ENCODE results near the gene RFX5.
"Not testable (repeated sequence)": the region's sequence is repeated elsewhere in the genome, so short reads cannot be mapped to it uniquely, and the experiment has no call there.

Gene RFX5

DNA sequence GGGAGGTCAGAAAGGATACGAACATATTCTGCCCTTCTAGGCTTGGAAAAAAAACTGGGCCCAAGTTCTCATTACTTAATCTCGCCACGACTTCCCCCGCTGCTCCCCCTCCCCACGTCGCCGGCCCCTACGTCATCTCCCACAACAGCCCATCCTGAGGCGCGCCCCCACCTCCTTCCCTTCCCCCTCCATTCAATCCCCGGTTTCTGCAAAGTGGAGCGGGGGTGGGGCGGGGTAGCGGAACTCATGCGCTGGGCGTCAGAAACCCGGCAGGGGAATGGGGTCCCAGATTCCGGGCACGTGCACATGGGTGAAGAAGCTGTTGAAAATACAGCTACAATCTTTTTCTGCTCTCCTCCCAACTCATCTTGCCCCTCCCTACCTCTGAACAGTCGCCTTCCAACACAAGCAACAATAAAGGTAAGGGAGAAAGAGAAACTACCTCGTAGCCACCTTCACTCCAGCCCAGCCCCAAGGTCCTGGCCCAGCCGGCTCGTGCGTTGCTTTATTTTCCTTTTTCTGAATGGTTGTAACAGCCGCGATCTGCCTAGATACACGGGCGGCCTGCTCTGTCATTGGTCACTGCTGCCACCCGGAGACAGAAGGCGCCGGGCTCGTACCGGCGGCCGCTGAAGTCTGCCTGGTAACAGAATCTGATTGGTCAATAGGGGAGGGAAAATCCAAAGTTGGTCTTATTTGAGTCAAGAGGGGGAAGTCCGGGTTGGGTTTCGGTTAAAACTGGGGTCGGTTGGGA is at the start of gene RFX5:
TSS of gene RFX5 (minus strand) at position 484 of the 754 bp plus-strand sequence. CDS start 932 bp downstream, outside the sequence.
- DNase-seq (ENCODE audit: low spot score), result peak; percentile 97

DNA sequence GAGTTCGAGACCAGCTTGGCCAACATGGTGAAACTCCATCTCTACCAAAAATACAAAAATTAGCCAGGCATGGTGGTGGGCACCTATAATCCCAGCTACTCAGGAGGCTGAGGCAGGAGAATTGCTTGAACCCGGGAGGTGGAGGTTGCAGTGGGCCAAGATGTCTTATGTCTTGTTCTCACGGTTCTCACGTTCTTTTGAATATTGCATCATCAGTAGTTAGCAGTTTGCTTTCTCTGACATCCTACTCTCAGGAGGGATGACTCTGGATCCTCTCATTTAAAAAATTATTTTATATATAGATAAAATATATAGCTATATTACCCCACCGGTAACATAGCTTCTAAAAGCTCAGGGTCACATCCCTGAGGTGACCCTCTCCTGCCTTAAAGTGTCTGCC is 49.2 kb upstream of the RFX5 start:
- DNase-seq (ENCODE audit: low spot score), result not testable (repeated sequence)

DNA sequence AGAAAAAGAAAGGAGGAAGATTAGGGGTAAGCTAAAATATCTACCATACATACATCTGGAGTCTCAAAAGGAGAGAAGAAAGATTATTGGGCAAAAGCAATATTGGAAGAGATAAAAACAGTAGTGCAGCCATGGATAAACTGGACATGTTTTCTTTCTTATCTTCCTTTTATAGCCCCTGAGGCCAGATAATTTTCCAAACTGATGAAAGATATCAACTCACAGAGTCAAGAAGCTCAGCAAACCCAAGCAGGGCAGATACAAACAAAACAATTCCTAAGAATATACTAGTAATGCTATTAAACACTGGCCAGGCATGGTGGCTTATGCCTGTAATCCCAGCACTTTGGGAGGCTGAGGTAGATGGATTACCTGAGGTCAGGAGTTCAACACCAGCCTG is 46.5 kb upstream of the RFX5 start:
- DNase-seq (ENCODE audit: low spot score), result no peak

DNA sequence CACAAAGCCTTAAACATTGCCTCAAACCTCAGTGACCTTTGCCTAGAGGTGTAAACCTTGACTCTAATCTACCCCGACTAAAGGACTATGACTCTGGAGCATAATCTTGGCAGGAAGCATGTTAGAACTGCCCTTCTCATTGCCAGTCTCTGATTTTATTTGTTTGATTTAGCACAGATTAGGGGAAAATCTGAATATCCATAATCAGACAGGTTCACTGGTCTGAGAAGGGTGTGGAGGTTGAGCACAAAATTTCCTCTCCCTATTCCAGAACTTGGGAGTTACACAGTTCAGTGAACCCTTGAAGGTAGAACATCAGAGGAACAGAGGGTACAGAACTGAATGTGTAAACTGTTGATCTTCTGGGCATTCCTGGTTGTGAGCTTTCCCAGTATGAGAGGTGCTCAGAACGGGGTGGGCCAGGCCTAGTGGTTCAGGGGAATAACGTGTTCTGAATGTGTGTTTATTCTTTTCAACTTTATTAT is 44.1 kb upstream of the RFX5 start:
- no peak for DNase-seq (ENCODE audit: low spot score)

DNA sequence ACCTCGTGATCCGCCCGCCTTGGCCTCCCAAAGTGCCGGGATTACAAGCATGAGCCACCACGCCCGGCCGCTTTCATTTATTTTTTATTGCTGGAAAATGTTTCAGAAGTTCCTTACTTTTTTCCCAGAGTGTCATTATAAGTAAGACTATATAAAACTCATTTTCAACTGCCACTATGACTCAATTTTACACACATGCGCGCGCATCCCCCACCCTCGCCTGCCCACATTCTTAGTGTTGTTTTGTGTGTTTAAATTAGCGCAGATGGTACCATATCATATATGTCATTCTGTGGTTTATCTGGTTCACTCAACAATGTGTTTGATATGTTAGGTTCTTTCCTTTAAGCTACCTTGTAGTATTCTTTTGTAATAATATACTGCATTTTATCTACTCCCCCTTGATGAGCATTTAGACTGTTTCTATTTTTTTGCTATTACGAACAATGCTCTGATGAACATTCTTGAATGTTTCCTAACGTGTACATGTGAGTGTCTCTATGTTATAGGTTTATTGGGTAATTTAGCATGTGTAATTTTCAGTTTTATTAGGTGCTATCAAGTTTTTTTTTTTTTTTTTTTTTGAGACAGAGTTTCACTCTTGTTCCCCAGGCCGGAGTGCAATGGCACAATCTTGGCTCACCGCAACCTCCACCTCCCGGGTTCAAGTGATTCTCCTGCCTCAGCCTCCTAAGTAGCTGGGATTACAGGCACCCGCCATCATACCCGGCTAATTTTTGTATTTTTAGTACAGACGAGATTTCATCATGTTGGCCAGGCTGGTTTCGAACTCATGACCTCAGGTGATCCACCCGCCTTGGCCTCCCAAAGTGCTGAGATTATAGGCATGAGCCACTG is 43.4 kb upstream of the RFX5 start:
- DNase-seq (ENCODE audit: low spot score), result not testable (repeated sequence)

DNA sequence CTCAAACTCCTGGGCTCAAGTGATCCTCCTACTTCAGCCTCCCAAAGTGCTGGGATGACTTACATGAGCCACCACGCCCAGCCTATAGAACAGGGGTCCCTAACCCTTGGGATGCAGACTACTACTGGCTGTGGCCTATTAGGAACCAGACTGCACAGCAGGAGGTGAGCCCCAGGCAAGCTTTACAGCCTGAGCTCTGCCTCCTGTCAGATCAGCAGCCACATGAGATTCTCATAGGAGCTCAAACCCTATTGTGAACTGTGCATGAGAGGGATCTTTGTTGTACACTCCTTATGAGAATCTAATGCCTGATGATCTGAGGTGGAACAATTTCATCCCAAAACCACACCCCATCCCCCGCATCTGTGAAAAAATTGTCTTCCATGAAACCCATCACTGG is 39.0 kb upstream of the RFX5 start:
- no peak for DNase-seq (ENCODE audit: low spot score)

DNA sequence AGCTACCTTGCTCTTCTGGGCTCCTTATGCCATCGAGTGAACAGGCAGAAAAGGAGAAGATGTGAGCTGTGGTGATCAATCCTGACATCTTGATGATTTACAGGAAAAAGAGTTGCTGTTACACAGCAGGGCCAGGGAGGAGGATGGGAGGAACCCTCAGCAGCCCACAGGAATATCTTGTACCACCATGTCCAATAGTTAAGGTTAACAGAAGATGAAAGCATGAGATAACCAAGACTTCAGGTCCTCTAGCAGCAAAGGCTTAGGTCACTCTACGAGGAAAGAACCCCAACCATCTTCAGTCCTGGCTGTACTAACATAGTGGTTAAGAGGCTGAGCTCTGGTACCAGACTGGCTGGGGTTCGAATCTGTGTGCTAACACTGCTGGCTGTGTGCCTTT is 37.5 kb upstream of the RFX5 start:
- no peak for DNase-seq (ENCODE audit: low spot score)

DNA sequence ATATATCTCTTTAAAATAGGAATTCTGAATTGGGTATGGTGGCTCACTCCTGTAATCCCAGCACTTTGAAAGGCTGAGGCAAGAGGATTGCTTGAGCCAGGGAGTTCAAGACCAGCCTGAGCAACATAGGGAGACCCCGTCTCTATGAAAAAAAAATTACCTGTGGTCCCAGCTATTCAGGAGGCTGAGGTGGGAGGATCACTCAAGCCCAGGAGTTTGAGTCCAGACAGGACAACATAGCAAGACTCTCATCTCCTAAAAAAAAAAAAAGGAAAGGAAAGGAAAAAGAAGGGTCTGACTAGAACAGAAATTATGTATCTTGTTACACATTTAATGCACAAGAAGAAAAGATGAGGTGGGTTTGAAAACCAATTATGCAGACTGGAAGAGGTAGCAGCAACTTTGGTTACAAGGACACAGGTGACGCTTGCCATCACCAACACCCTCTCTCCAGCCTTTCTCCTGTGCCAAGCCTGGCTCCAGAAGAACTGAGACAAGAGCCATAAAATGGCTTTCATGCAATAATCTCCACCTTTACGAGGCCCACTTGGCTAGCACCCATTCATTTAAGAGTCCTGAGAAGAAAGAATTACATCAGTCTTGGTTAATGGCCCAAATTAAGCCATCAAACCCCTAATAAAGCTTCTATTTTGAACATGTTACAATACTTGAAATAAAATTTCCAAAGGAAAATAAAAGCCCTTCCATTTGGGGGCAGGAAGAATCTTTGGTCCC is 30.3 kb upstream of the RFX5 start:
- DNase-seq (ENCODE audit: low spot score), result no peak

DNA sequence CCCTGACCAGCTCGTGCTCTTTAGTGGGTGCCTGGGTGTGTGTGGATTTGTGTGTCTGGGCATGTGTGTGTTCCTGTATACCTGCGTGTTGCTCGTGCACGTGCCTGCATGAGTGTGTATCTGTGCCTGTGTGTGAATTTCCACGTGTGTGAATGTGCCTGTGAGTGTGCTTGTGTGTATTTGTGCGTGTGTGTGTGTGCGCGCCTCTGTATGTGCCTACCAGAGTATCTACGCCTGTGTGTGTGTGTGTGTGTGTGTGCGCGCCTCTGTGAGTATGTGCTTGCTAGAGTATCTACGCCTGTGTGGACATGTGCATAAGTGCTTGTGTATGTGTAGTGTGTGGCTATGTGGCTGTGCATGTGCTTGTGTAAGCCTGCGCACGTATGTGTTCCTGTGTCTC is 26.1 kb upstream of the RFX5 start:
- no peak for DNase-seq (ENCODE audit: low spot score)

DNA sequence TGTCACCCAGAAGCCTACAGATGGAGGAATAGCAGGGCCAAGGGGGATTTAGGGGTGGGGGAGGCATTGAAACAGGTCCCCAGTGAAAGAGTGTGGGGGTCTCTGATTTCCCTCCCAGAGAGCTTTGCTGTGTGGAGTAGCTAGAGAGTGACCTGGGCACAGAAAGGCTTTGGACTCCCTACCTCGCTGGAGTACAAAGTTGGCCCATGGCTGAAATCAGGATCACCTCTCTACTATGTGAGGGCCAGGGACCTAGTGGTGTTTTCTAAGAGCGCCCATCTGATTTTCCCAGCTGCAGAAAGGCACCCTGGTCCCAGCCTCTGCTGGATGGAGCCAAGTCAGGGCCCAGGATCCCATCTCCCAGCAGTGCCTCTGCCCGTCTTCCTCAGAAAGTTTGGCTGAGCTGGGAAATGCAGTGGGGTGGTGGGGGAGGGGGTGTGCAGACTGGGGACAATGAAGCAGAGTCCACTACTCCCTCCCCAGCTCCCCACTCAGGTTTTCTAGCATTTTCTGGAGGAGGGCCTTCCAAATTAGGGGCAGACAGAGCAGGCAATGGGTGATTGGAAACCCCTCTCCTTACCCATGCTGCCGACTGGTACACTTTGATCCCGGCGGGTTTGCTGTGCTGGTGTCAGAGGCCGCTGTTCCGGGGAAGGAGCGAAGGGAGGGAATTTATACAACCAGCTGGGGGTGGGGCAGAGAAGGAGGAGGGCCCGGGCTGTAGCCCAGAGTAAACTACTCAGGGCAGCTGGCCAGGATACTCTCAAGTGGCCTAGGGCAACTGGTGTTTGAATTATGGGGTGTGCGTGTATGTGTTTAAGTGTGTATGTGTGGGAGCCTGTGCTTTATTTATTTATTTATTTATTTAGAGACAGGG is 25.2 kb upstream of the RFX5 start, which contains the start of gene SELENBP1:
TSS of gene SELENBP1 (minus strand) at position 648 of the 877 bp plus-strand sequence. CDS start at position 584, 64 bp downstream.
- DNase-seq (ENCODE audit: low spot score), result peak; percentile 29

DNA sequence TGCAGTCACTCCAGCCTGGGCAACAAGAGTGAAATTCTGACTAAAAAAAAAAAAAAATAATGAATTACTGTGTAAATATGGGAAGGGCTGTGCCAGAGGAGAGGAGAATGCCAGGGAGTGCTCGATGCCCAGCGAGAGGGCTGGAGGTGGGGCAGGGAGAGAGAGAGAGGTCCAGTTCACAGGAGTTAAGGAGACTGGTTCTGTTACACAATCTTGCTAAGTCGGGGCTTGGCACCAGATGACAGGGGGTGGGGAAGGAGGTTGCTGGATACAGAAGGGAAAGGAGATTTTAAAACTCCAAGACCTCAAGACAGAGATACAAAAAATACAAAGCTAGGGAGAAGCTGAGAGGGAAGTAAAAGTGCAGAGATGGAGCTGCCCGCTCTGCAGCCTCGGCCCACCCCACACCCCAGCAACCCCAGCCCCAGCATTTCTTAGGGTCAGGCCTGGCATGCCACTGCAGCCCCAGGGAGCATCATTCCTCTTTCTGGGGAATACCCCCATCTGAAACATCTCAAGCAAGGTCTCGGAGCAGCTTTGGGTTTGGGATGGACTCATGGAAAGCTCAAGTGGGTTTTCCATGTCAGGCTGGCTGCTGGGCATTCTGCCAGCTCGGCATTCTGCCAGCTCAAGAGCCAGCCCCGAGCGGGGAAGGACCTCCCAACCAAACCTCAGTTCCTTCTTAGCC is 24.5 kb upstream of the RFX5 start:
- DNase-seq (ENCODE audit: low spot score), result no peak

DNA sequence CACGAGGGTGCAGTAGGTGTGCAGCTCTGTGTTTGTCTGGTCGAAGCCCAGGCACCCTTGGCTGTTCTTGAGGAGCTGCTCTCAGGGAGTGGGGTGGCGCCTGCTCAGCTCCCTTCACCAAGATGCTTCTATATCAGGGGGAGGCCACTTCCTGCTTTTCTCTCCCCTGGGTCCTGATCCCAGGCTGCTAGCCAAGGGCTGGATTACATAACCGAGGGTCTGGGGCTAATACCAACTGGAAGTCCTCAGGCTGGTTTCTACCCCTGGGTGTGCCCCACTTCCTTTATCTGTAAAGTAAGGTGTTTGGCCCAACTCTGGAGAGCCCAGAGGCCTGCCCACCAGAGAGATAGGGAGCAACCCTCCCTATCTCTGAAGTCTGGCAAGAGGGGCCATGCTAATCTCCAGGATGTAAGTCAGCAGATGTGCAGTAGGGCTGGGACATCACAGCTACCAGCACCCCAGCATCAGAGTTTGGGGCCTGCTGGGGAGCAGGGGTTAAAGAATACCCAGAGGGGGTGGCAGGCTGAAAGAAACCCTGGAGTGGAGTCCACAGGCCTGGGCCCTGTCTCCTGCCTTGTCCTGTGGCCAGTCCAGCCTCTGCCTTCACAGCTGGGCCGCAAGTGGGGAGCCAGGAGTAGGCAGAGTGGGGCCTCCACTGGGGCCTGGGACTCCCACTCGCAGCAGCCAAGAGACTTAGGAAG is 23.3 kb upstream of the RFX5 start:
- no peak for DNase-seq (ENCODE audit: low spot score)

DNA sequence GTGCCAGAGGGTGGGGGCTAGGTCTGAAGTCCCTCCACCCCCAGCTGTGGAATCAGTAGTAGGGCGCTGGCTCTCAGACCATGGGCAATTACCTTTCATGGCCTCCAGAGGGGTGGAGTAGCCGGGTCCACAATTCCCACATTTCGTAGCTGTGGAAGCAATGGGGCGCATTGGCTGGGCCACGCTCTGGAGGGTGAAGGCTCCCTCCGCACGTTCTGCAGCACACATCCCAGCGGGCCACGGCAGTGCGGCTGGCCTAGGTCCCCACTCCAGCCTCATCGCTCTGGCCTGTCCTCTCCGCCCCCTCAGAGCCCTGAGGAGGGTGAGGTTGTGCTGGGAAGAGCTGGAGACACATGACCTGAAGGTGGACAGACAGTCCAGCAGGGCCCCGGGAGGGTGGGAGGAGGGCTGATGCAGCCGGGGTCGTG is 22.6 kb upstream of the RFX5 start:
- DNase-seq (ENCODE audit: low spot score), result no peak

DNA sequence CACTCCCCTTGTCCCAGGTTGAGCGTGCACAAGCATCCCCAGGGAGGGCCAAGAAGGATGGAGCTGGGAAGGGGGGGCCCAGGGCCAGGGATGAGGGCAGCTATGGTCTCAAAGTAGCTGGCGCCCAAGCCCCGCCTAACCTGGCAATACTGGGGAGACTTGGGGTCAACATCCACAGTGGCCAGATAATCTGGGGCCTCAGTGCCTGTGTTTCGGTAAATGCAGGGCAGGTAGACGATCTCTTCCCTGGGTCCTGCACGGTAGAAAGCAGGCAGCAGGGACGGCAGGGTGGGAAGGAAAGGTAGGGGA is 22.2 kb upstream of the RFX5 start:
- DNase-seq (ENCODE audit: low spot score), result no peak

DNA sequence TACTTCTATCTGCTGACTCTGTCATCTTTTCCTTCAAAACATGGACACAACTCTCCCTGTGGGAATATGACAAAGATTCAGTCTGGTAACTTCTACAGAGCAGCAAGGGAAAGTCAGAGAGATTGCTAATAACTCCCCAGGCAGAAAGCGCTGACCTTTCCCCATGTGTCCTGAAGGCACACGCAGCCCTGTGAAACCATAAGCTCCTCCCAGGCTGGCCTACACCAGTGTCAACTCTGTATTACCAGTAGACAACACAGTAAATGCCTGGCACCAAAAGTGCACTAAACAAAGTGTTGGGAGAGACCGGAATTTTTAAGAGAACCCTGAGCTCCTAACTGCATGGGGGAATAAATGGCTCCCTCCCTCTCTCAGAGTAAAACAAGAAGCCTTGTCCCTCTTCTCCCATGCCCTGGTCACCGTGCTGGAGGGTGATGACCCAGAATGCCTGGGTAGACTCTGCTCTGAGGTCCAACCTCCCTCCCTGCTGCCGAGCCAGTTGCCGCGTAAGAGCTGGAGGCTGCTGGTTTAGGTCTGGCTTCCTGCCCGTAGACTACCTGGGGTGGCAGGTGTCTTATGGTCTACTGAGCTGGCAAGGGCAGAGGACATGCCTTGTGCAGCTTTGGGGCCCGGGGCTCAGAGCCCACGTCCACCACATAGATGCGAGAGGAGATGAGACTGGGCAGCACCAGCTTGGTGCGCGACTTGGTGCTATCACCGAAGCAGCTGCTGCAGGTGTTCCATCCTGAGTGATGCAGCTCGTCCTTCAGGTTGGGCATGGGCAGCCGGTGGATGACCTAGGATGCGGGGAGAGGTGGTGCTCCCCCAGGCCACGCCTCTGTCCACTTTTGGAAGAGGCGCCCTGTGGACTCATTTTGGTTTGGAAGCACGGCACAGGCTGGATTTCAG is 21.6 kb upstream of the RFX5 start:
- DNase-seq (ENCODE audit: low spot score), result no peak

DNA sequence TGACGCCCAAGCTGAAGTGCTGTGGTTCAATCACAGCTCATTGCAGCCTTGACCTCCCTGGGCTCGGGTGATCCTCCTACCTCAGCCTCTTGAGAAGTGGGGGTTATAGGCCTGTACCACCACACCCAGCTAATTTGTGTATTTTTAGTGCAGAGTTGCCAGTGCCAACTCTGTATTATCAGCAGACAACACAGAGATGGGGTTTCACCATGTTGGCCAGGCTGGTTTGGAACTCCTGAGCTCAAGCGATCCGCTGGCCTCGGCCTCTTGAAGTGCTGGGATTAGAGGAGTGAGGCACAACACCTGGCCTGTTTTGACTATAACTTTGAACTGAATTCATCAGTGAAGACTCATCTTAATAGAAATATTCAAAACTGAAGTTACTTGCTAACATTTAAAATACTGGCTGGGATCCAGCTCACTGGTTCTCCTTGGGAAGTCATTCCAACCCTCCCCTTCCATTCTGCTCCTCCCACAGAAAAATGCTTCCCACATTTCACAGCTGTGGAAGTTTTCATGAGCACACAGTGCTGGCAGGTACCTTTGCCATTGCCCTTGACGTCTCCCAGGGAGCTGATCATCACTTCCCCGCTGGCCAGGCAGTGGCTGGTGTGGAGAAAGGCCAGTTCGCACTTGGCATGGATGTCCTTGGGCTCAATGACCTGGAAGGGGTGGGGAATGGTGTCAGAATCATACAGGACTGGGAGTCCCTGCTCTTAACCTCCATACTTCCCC is 20.8 kb upstream of the RFX5 start:
- DNase-seq (ENCODE audit: low spot score), result no peak

DNA sequence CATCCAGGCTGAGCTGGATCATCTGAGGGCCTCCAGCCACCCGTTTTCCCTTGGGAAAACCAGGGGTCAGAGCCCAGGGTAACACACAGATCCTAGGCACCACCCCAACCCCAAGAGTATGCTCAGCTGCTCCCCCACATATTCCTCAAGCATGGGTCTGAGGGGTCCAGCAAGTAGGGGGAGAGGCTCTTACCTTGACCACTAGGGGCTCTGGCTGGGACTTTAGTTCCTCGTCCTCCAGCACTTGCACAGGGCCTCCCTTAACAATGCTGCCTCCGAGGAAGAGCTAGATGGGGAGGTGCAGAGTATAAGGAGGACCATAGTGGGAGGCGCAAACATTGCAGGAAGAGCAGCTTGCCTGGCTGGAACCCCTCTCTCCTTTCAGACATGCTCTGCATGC is 17.9 kb upstream of the RFX5 start:
- DNase-seq (ENCODE audit: low spot score), result no peak

Data from SW480 (cell line).